Measurements from ENCODE around the gene RLN3.

RLN3 gene

GRCh38 chr19:13986348-13986904 lies 41.5 kb upstream of the RLN3 start:
- no peak for DNase-seq (ENCODE audit: insufficient read length, low spot score)
- no peak for FAIRE-seq
- TF ChIP-seq CTCF (IDR thresholded peaks at IDR 0.05; ENCODE audit: insufficient read depth, missing control alignments) = no peak

GRCh38 chr19:13987101-13987890 lies 40.7 kb upstream of the RLN3 start:
- FAIRE-seq (no peak), DNase-seq (ENCODE audit: insufficient read length, low spot score) (no peak)
- TF ChIP-seq CTCF (IDR thresholded peaks at IDR 0.05; ENCODE audit: insufficient read depth, missing control alignments) = no peak

- TF ChIP-seq CTCF (IDR thresholded peaks at IDR 0.05; ENCODE audit: insufficient read depth, missing control alignments) = no peak
- no peak for DNase-seq (ENCODE audit: insufficient read length, low spot score)
- no peak for FAIRE-seq
These were observed 38.5 kb upstream of the RLN3 start for GRCh38 chr19:13989487-13989886.

GRCh38 chr19:13990085-13990484 lies 37.9 kb upstream of the RLN3 start:
- no peak for DNase-seq (ENCODE audit: insufficient read length, low spot score)
- no peak for FAIRE-seq
- TF ChIP-seq CTCF (IDR thresholded peaks at IDR 0.05; ENCODE audit: insufficient read depth, missing control alignments) = no peak

- no peak for FAIRE-seq
- TF ChIP-seq CTCF (IDR thresholded peaks at IDR 0.05; ENCODE audit: insufficient read depth, missing control alignments) = no peak
- DNase-seq (ENCODE audit: insufficient read length, low spot score) = no peak
These were observed 35.9 kb upstream of the RLN3 start for GRCh38 chr19:13992025-13992424.

- DNase-seq (ENCODE audit: insufficient read length, low spot score) = no peak
- no peak for FAIRE-seq
These were observed 34.2 kb upstream of the RLN3 start for GRCh38 chr19:13993590-13994300.

More at GRCh38 chr19:13993590-13994300, 34.2 kb upstream of the RLN3 start:
- no peak for TF ChIP-seq CTCF (IDR thresholded peaks at IDR 0.05; ENCODE audit: insufficient read depth, missing control alignments)

Data from D721Med (cell line).